ENCODE results near the gene CEP44. TPM values are rescaled to one million over a fixed set of nuclear protein-coding genes. Genes with fewer than 3 reads are reported as not detected.
"Not testable (repeated sequence)": the region's sequence is repeated elsewhere in the genome, so short reads cannot be mapped to it uniquely, and the experiment has no call there.

Gene CEP44, protein sequence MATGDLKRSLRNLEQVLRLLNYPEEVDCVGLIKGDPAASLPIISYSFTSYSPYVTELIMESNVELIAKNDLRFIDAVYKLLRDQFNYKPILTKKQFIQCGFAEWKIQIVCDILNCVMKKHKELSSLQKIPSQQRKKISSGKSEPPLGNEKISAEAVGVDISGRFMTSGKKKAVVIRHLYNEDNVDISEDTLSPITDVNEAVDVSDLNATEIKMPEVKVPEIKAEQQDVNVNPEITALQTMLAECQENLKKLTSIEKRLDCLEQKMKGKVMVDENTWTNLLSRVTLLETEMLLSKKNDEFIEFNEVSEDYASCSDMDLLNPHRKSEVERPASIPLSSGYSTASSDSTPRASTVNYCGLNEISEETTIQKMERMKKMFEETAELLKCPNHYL
- 22.7 and 27.3 TPM in 2 replicates for total RNA-seq (2014; rRNA removed)
- 2.1 TPM for polyA plus RNA-seq (2012)

GRCh38 chr4:174283507-174284471 is at the start of gene CEP44, which contains the start of gene FBXO8:
Gene CEP44 (plus strand): TSS chr4:174283911. CDS start chr4:174299122, 15,211 bp downstream.
Gene FBXO8 (minus strand): TSS chr4:174283667. CDS start chr4:174263092, 20,575 bp downstream.
- peak; percentile 82 for DNase-seq (ENCODE audit: low read depth)

GRCh38 chr4:174236359-174236758 is 47.4 kb upstream of the CEP44 start:
- DNase-seq (ENCODE audit: low read depth), result no peak

GRCh38 chr4:174241162-174241561 is 42.5 kb upstream of the CEP44 start:
- DNase-seq (ENCODE audit: low read depth), result no peak

GRCh38 chr4:174244441-174244840 is 39.3 kb upstream of the CEP44 start:
- DNase-seq (ENCODE audit: low read depth), result peak; percentile 38

DNA sequence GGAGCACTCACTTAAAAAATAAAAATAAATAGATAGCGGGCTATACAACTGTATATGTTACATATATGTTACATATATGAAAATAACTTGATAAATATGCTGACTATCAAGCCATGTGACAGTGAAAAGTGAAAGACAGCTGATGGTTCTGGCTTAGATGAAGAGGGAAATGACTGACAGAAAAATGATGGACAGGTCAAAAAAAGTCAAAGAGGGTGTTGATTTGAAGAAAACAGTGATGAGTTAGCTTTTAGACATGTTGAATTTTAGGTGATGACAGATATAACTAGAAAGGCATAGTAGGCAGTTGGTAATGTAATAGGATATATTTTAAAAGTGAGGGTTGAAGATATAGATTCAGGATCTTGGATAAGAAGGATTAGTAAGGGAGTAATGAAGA is 38.0 kb upstream of the CEP44 start:
- DNase-seq (ENCODE audit: low read depth), result no peak

- DNase-seq (ENCODE audit: low read depth), result peak; percentile 34
Measured at GRCh38 chr4:174248407-174248806, 35.3 kb upstream of the CEP44 start.

GRCh38 chr4:174252412-174252811 is 31.3 kb upstream of the CEP44 start:
- no peak for DNase-seq (ENCODE audit: low read depth)

- DNase-seq (ENCODE audit: low read depth), result no peak
Measured at GRCh38 chr4:174254613-174255012, 29.1 kb upstream of the CEP44 start.

- no peak for DNase-seq (ENCODE audit: low read depth)
Measured at GRCh38 chr4:174255374-174255773, 28.3 kb upstream of the CEP44 start.

DNA sequence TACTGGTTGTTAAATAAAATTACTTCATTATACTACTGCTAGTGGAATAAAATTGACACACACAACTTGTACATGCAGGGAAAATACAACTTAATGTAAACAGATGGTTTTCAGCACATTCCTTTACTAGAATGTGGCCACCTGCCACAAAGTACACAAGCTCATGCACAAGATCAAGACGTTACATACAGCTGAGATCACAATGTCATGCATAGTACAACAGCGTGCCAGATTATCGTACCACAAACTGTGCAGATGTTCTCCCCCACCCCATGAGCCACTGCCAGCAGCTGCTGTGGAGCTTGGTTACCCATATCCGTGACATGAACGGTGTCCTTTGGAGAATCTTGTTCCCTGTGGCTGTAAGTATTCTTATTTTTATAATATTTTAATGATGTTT is 27.9 kb upstream of the CEP44 start:
- DNase-seq (ENCODE audit: low read depth), result peak; percentile 92

GRCh38 chr4:174256277-174256713 is 27.4 kb upstream of the CEP44 start:
- DNase-seq (ENCODE audit: low read depth), result peak; percentile 60

DNA sequence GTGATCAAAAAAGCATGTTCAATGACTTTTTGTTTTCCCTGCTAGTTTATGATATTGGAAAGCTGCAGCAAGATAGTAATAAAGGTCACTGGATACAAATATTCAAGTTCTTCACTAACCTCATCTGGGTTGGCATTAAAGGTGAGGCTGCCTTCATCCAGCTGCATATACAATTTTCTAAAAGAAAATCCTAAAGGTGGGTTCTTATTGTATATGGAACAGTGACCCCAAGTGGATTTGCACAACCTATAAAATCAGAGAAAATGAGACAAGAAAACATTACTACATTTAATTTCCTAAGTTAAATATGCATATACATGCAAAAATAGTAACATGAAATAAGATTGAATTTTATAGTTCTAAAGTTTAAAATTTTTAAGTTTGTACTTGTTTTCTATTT is 24.1 kb upstream of the CEP44 start:
- no peak for DNase-seq (ENCODE audit: low read depth)

DNA sequence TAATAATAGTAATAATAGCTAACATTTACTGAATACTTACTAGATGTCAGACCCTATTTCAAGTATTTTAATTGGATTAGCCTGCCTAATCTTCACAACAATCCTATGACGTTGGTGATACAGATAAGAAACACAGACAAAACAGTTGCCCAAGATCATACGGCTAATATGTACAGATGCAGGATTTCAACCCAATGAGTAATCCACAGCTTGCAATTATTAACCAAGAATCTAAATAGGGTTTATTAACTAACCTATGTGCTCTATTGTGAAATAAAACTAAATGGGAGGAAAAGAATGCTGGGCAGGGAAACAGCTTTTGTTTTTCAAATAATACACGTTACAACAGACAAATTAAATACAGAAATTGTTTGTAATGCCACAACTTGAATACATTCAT is 23.6 kb upstream of the CEP44 start:
- no peak for DNase-seq (ENCODE audit: low read depth)

DNA sequence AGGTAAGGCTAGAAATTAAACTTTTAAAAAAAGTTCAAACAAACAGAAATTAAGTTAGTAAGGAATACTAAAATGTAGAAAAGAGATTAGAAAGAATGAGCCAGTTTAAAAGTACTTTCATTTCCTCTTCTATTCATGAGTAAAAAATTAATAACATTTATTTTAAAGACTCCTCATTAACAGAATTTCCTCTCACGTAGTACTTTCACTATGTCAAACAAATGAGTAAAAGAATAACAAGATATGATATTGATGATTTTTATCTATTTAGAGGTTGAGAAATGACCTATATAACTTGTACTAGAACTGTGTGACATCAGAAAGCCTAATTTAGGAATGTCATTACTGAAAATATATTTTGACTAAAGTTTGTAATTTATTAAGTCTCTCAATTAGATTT is 22.3 kb upstream of the CEP44 start:
- not testable (repeated sequence) for DNase-seq (ENCODE audit: low read depth)

- peak; percentile 65 for DNase-seq (ENCODE audit: low read depth)
Measured at GRCh38 chr4:174262624-174263444, 20.9 kb upstream of the CEP44 start.

DNA sequence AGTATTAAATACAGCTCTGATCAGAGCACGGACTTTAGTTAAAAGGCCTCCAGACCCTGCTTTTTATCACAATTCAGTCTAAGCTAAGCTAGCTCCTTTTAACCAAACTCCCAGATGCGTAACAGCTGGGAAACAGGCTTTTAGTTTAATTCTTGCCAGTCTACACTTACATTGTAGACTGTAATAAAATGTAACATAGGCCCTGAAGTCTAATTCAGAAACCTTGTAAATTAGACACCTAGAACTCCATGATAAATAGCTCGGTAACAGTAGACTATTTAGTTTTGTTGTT is 20.3 kb upstream of the CEP44 start:
- DNase-seq (ENCODE audit: low read depth), result no peak

GRCh38 chr4:174265916-174266315 is 17.8 kb upstream of the CEP44 start:
- peak; percentile 57 for DNase-seq (ENCODE audit: low read depth)

DNA sequence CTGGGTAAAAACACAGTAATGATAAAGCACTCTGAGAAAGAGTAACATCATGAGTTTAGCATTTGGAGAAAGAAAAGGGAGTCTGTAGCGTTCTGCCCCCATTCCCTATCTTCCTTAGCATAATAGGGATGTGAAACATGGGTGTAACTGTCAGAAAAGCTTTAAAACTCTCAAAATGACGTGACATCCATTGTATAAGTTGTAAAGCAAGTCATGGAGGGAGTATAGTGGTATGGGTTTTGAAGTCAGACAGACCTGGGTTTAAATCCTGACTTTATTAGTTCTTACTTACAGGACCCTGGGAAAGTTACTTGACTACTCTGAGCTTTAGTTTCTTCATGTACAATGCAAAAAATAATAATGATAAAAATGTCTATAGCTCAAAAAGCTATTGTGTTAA is 17.3 kb upstream of the CEP44 start:
- no peak for DNase-seq (ENCODE audit: low read depth)

DNA sequence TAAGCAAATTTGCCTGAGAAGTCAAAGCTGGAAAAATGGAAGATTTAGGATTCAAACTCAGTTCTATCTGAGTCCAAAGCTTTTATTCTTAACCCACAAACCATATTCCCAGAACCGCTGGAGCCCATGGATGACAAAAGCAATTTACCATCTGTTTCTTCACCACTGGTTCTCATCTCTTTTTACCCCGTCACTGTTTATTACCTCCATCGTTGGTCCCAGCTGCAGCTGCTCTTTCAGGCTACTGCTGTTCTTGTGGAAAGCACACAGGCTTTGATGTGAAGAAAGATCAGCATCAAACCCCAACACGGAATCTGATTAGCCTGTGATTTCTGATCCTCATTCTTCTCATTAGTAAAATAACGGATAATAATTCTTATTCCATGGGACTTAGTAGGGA is 9.8 kb upstream of the CEP44 start:
- DNase-seq (ENCODE audit: low read depth), result peak; percentile 24

- no peak for DNase-seq (ENCODE audit: low read depth)
Measured at GRCh38 chr4:174274436-174274835, 9.3 kb upstream of the CEP44 start.

DNA sequence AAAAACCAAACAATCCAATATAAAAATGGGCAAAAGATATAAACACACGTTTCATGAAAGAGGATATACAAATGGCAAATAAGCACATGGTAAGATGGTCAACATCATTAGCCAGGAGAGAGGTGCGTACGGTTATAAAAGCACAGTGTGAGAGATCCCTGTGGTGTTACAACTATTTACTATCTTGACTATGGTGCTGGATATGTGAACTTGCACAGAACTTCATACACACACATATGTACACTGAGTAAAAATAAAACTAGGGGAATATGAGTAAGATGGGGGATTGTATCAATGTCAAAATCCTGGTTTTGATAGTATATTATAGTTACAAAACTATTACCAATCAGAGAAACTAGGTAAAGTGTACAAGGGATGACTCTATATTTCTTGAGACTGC is 8.6 kb upstream of the CEP44 start:
- DNase-seq (ENCODE audit: low read depth), result no peak

DNA sequence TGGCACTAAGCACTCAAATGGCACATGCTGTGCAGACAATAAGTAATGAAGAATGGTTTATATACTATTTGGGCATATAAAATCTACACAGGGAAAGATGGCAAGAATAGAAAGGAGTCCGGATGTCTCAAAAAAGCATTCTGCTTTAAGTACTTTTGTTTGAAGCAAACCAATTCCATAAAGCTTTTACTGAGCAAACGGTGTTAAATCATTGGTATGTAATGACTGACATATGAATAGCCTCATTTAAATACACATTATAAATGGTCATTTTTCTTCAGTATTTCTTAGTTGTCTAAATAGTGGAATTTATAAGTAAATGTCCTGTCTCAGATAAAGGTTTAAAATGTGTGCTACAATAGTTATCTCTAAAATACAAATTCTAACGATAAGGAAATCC is 6.3 kb upstream of the CEP44 start:
- no peak for DNase-seq (ENCODE audit: low read depth)
